Adrenal gland (tissue), 5 donors: ENCODE results near the gene BUB3.

ENCODE experiments used
- CTCF ChIP-seq, 6 experiments: fragments of 450-650 bp in 4 of 6; fragments of 200-600 bp in 2 of 6; sonication (generic) in 1 of 6; IDR thresholded peaks; 1 replicate in 5 of 6; 2 replicates in 1 of 6; pipeline versions ENCODE4 v1.5.1 to v1.8.0; 2016 to 2021; ENCODE audit warnings: antibody characterized with exemption in 6 of 6, mild to moderate bottlenecking in 2 of 6, moderate library complexity in 1 of 6
- POLR2A ChIP-seq, 2 donors: fragments of 450-650 bp; IDR thresholded peaks; one replicate each; pipeline ENCODE4 v1.6.1; 2017; ENCODE audit warnings: antibody characterized with exemption in 2 of 2, mild to moderate bottlenecking in 2 of 2, moderate library complexity in 1 of 2
- donor health status: DM: no; HTN: no; CAD: no.

GRCh38 chr10:123212063-123212462 is 57.9 kb downstream of the BUB3 start:
- no peak for TF ChIP-seq CTCF (IDR thresholded peaks at IDR 0.05)
- no peak for TF ChIP-seq POLR2A (IDR thresholded peaks at IDR 0.05)
